ENCODE measurements around the gene ZWILCH.

Gene ZWILCH

GRCh38 chr15:66502491-66502890 lies 2.6 kb upstream of the ZWILCH start:
- peak overlapping the region; percentile 88 for H3K4me3 ChIP-seq (ENCODE audit: control insufficient read depth, low read depth, low read length)
- DNase-seq (ENCODE audit: low read depth) = no peak
- no peak for TF ChIP-seq CTCF (conservative IDR thresholded peaks at IDR 0.05; ENCODE audit: control insufficient read depth, insufficient read depth, low read depth, low read length)

GRCh38 chr15:66503041-66503648 lies 2.0 kb upstream of the ZWILCH start:
- peak overlapping the region; percentile 88 for H3K4me3 ChIP-seq (ENCODE audit: control insufficient read depth, low read depth, low read length)
- peak; percentile 54 for DNase-seq (ENCODE audit: low read depth)

GRCh38 chr15:66503780-66504562 lies 1.2 kb upstream of the ZWILCH start:
- peak; percentile 22 for DNase-seq (ENCODE audit: low read depth)
- peak overlapping the region; percentile 88 for H3K4me3 ChIP-seq (ENCODE audit: control insufficient read depth, low read depth, low read length)
- no peak for TF ChIP-seq CTCF (conservative IDR thresholded peaks at IDR 0.05; ENCODE audit: control insufficient read depth, insufficient read depth, low read depth, low read length)

- peak; percentile 63 for DNase-seq (ENCODE audit: low read depth)
These were observed 295 bp downstream of the ZWILCH start for GRCh38 chr15:66505430-66505811.

GRCh38 chr15:66505818-66506217 lies 692 bp downstream of the ZWILCH start:
- H3K4me3 ChIP-seq (ENCODE audit: control insufficient read depth, low read depth, low read length) = peak overlapping the region; percentile 88
- TF ChIP-seq CTCF (conservative IDR thresholded peaks at IDR 0.05; ENCODE audit: control insufficient read depth, insufficient read depth, low read depth, low read length) = no peak
- DNase-seq (ENCODE audit: low read depth) = no peak

More at GRCh38 chr15:66505430-66505811, 295 bp downstream of the ZWILCH start:
- TF ChIP-seq CTCF (conservative IDR thresholded peaks at IDR 0.05; ENCODE audit: control insufficient read depth, insufficient read depth, low read depth, low read length) = no peak
- peak overlapping the region; percentile 88 for H3K4me3 ChIP-seq (ENCODE audit: control insufficient read depth, low read depth, low read length)

GRCh38 chr15:66508293-66508883 lies 3.3 kb downstream of the ZWILCH start:
- no peak for TF ChIP-seq CTCF (conservative IDR thresholded peaks at IDR 0.05; ENCODE audit: control insufficient read depth, insufficient read depth, low read depth, low read length)
- H3K4me3 ChIP-seq (ENCODE audit: control insufficient read depth, low read depth, low read length) = no peak overlapping the region
- no peak for DNase-seq (ENCODE audit: low read depth)

GRCh38 chr15:66514586-66514985 lies 9.5 kb downstream of the ZWILCH start:
- no peak for TF ChIP-seq CTCF (conservative IDR thresholded peaks at IDR 0.05; ENCODE audit: control insufficient read depth, insufficient read depth, low read depth, low read length)
- no peak overlapping the region for H3K4me3 ChIP-seq (ENCODE audit: control insufficient read depth, low read depth, low read length)
- no peak for DNase-seq (ENCODE audit: low read depth)
